ENCODE results near the gene RABAC1.
A peak's percentile ranks its signal among the peaks of the same experiment; 100 is the strongest.

Gene RABAC1

DNA sequence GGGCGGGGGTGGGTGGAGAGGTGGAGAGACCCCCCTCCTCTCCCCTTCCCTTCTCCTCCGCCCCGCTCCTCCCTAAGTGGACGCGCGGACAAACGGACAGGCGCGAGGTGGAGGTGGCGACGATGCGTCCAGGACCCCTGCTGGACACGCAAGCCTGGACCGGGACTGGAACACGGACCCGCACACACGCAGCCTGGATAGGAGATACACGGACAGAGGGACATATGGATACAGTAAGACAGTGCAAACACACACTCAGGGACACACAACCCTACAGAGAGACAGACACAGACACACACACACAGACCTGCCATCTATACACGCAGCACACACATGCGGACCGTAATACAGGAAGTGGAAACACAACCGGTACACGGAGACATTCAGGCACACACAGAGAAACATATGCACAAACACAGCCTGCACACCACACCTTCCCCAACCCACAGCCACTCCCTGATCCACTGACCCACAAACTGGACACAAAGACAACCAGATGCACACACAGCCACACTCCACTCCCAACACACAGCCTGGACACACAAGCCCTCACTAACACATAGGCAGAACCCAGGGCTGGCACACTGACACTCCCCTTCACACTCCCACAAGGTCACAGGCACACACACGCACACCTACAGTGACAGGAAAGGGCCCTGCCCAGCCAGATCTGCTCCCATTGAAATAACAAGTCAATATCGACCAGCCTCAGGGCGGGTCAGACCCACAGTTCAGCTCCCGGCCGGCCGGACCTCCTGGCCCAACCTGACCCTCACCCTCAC, 30.2 kb downstream of the RABAC1 start:
- no peak for DNase-seq (ENCODE audit: low read depth)

DNA sequence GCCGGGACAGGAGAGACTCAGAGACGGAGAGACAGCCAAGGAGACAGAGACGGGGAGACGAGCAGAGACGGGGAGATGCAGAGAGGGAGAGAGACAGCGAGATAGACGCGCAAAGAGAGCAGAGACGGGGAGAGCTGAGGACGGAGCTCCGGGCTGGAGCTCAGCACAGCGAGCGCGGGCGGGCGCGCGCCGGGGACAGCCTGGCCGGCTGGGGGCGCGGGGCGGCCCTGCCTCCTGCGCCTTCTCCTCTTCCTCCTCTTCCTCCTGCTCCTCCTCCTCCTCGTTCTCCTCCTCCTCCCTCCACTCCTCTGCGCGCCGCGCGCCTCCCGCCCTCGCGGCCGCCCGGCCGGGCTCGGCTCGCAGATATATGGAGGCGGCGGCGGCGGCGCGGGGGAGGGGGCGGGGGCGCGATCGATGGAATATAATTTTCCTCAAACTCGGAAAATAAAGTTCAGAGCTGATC, 30.9 kb downstream of the RABAC1 start, which contains the start of gene ERFL:
Gene ERFL (minus strand): TSS at position 229 of the 463 bp plus-strand sequence. CDS start 15,530 bp downstream, outside the sequence.
- DNase-seq (ENCODE audit: low read depth): peak; percentile 33

DNA sequence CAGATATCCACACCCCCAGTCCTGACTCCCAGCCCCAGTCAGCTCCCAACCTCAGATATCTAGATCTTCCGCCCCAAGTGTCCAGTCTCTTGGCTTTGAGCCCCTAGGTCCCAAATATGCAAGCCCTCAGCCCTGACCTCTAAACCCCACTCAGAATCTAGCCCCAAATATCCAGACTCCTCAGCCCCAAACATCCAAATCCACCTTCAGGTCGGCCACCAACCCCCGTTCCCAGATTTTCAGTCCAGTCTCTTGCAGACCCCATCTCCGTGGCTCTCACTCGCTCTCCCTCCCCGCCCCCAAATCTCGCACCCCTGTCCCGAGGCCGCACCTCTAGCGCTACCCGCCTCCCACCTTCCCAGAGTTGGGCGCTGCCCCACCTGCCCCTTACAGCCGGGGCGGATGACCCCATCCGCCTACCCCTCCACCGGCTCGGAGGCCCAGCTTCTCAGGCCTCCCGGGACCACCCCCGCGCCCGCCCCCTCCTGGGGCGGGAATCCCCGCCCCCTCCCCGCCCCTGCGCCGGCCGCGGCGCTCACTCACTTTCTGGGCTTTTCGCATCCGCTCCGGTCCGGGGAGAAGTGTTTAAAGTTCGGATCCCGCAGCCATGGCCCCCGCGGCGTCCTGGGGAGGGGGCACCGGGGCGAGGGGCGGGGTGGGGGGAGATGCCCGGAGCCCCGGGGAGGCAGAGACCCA, 31.5 kb downstream of the RABAC1 start:
- DNase-seq (ENCODE audit: low read depth): peak; percentile 37

DNA sequence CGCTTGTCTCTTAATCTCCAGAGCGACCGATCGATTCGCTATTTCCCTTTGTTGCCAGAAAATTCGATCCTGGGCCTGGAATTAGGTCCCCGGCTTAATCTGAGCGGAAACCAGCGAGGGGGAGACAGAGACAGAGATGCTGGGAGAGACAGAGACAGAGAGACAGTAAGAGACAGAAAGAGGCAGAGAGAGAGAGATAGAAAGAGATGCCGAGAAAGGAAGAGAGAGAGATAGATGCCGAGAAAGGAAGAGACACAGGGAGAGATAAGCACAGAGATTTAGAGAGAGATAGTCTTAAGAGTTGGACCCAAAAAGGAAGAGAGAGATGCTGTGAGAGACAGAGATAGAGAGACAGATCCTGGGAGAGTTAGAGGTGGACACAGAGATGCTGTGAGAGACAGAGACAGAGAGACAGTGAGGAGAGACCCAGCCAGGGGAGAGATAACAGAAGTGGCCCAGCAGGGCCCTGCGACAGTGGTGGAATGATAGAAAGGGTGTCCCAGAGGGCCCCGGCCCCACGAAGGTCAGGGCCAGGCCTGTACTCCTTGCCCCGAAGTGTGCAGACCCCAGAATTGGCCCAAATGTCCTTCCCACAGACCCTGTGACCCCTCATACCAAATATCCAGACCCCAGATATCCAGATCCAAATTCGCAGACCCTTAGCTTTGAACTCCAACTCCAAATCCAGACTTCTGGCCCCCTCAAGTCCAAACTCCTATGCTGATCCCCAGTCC, 32.2 kb downstream of the RABAC1 start:
- no peak for DNase-seq (ENCODE audit: low read depth)

DNA sequence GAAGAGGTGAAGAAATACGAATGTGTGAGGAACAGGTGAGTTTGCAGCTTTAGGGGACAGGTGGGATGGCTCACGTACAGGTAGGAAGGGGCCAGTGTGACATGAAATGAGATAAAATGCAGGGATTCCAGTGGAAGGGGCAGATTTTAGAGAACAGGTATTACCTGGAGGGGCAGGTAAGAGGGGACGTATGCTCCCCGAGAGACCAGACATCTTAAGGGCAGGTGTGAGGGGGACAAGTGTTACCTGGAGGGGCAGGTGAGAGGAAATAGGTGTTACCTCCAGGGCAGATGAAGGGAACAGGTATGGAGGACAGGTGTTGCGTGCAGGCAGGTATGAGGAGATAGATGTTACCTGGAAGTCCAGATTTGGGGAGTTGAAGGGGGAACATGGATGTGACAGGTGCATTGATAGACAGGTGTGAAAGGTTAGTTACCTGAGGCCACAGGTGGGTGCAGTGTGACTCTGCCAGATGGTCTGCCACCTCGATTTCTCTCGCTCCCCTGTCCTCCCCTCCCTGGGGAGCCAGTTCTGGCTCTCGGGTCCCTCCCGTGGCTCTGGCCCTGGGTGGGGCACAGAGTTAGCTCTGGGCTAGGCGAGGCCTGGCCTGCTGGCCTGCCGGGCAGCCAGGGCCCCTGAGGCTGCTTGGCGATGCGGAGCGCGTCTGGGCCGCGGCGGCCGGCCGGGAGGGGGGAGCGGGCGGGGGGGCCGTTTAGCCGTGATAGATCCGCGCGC, 32.9 kb downstream of the RABAC1 start:
- no peak for DNase-seq (ENCODE audit: low read depth)

DNA sequence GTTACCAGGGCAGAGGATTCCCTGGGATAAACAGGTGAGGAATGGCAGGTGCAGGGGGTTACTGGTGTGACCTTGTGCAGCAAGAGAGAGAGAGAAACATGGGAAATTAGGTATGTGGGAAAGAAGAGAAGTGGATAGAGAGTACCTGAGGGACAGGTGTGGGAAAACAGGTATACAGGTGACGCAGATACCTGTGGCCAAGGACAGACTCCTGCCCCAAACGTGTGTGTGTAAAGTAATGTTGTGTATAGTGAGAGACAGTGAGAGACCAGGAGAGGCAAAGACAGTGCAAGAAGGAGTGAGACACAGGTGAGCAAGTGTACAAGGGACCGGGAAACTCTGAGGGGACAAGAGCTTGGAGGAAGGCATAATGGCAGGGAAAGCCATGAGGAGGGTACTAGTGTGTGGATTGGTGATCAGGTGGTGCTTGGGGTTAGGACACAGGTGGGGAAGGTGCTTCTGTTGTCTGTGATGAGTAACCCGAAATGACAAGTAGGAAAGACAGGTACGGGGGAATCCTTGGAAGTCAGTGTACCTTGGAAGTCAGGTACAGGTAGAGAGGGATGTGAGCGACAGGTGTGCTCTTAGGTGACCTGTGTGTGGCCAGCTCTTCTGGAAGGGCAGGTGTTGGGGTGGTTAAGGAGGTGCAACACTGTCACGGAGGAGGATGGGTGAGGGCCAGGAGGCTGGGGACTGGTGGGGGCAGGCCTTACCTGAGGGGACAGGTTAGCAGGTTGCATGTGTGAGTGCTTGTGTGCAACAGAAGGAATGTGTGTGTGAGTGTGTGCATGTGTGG, 33.7 kb downstream of the RABAC1 start:
- no peak for DNase-seq (ENCODE audit: low read depth)

DNA sequence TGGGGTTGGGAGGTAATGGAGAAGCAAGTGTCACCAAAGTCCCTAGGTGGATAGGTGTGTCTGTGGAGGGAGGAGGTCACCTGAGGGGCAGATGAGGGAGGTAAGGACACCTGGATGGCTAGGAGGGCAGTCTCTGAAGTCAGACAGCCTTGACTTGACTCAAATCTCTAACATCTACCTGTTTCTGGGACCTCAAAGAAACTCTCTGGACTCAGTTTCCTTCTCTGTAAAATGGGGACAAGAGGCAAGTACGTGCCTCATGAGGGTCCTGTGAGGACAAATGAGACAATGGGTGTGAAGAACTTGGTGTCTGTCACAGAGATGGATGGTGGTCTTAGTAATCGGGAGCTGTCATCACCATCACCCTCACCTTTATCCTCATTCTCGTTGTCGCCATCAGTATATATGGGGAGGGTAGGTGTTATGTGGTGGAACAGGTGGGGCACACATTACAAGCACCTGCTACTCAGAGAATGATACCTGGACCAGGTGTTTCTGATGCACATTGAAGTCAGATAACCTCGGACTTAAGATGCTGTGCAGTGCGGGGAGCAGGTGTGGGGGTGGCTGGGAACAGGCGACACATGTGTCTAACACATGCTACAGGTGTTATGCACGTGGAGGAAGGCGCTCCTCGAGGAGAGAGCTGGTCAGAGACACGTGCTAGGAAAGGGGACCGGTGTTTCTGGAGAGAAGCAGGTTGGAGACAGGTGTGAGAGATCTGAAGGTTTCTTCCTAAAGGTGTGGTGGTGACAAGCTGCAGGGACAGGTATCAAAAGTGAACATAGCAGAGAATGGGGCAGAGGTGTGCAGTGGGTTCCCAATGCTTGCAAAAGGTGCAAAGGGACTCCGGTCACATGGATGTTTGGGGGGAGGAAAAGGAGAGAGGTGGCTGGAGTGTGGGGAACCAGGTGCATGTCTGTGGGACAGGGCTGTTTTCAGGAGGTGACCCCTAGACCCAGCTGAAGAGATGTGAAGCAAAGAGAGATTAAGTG, 34.7 kb downstream of the RABAC1 start:
- no peak for DNase-seq (ENCODE audit: low read depth)

DNA sequence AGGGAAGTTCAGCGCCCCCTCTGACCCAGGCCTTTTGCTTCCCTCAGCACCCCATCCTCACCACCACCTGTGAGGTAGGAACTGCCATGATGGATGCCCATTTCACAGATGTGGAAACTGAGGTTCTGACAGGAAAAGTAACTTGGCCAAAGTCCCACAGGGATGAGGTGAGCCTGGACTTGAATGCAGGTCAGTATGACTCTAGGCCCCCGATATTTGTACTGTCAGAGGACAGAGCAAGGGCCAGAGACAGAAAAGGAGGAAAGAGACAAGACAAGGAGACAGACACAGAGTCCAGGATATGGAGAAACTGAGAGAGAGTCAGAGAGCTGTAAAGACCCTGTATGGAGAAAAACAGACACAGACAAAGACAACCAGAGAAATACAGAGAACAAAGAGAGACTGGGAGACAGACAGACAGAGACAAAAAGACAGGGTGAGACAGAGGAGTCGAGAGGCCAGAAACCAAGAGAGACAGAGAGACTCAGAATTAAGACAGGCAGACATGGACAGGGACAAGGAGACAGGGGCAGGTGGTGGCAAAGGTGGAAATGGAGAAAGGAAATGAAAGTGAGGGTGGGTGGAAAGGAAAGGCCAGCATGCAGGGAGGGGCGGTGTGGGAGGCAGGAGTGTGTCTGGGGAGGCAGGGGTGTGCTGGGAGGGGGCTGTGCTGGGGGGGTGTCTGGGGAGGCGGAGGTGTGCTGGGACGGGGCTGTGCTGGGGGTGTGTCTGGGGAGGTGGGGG, 35.9 kb downstream of the RABAC1 start:
- DNase-seq (ENCODE audit: low read depth): no peak

DNA sequence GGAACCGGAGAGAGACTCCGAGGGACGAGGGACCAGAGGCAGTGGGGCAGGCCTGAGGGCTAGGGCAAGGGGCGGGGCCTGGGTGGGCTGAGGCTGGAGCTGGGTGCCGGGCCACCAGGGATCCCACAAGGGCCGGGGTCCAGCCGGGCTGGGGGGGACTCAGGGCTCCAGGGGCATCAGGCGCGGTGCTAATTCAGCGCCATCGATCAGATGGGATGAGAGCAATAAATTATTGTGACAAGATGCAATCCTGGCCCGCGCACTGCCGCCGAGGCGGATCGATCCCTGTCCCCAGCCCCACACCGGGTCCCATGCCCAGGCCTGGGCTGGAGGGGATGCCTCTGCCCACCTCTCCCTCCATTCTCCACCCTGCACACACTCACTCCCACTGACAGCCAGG, 36.5 kb downstream of the RABAC1 start:
- no peak for DNase-seq (ENCODE audit: low read depth)

DNA sequence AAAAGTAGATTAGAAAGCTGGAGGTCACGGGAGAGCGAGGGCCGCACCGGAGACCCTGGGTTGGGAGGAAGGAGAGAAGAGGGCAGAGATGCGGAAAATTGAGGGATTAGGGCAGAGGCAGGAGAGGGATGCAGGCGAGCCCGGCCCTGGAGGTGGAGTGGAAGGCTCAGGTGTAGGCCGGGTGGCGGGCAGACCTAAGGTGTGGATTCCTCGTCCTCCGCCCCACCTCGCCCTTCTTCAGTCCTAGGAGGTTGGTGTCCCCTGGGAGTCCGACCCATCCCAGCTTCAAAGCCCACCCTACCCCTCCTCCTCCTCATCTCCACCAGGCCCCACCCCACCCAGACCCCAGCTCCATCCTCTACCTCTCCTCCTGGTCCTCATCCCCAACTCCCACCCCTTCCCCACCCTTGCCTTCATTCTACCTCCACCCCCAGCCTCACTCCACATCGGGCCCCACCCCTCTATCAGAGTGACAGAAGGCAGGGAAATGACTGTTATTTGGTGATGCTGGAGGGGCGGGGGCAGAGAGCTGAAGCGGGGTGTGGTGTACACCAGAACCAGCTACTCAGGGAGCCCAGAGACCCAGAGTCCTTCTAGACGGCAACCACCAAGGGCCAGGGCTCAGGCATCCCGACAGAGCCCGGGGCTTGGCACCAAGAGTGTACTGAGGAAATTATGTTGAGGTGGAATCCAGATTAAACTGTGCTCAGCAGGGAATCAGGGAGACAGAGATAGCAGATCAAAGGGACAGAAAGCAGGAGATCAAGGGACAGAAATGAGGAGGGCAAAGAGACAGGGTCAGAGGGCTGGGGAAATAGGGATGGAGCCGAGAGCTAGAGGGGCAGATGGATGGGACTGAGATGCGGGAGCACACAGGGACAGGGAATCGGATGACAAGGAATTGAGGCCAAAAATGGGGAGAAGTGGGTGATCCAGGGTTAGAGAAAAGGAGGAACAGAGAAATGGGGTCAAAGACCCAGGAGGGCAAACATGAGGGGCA, 37.2 kb downstream of the RABAC1 start:
- no peak for DNase-seq (ENCODE audit: low read depth)

DNA sequence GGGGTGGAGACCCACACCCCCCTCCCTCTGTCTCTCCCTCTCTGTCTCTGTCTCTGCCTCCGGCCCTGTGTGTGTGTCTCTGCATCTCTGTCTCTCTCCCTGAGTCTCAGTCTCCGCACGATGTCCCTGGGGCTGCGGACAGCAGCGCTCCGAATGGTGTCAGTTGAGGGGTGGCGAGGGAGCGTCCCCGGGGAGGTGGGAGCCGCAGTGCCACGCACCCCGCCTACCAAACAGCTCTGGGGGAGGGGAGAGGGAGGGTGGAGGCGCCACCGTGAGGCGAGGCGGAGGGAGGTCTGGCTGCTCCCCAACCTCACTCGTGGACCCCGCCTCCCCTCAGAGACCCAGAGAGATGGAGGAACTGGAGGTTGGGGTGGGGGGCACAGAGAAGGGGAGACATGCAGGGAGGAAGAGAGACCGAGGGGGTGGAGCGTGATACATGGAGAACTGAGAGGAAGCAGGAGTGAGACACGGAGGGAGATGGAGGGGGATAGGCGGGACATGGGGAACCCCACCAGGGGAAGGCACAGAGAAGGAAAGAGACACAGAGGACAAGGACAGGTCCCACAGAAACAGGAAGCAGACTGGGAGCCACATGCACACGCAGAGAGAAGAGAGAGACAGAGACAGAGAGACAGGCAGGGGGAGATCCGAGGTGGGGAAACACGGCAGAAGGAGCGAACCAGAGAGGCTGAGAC, 38.1 kb downstream of the RABAC1 start:
- no peak for DNase-seq (ENCODE audit: low read depth)

DNA sequence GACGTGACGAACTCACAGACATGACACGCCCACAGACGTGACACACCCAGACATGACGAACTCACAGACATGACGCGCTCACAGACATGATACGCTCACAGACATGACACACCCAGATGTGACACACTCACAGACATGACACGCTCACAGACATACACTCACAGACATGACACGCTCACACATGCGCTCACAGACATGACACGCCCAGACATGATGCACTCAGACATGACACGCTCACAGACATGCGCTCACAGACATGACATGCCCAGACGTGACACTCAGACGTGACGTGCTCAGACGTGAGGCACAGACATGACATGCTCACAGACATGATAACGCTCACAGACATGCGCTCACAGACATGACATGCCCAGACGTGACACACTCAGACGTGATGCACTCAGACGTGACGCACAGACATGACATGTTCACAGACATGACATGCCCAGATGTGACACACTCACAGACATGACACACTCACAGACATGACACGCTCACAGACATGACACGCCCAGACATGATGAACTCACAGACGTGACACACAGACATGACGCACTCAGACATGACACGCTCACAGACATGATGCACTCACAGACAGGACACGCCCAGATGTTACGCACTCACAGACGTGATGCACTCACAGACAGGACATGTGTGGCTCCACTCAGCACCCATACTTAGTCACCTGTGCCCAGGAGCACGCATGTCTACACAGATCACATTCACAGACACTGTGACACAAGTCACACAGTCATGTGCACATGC, 39.0 kb downstream of the RABAC1 start:
- no peak for DNase-seq (ENCODE audit: low read depth)

DNA sequence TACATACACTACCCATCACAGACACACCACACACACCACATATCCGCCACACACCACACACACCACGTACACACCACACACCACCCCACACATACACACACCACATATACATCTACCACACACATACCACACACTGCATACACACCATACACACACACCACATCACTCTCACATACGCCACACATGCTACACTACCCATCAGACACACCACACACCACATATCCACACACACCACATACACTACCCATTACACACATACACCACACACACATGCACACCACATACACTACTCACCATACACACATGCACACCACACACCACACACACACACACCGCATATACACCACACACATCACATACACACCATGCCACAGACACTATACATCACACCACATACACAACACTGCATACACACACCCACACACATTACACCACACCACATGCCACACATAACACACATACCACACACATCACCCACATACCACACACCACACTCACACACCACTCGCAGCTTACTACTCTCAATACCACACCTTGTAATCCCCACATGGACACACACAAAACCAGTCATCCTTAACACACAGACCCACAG, 40.4 kb downstream of the RABAC1 start:
- no peak for DNase-seq (ENCODE audit: low read depth)

DNA sequence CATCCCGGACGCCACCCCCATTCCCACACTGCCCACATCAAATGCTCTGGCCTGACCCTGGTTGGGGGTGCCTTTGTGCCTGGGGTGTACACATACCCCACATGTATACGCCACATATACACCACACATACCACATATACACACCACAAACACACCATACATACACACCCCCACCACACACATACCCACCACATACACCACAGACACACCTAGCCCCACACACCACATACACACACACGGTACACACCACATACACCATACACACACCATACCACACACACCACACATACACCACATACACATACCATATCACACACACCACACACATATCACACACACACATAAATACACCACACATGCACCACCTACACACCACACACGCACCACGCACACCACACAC, 41.0 kb downstream of the RABAC1 start:
- no peak for DNase-seq (ENCODE audit: low read depth)

DNA sequence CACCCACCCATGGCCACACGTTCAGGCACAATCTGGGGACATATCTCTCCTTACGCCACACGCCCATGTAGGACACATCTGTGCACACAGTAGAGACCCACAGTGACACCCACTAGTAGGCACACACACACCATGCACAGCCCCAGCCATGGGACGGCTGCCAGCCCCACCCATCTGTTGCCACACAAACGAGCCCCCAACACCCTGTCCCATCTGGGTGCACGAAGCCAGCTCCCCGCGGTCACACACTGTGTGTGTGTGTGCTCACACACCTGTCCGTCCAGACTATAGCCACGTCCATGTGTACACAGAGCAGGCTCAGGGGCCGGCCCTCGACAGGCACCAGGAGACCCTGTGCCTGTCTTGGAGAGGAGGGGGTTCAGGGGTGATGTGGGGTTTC, 41.4 kb downstream of the RABAC1 start:
- DNase-seq (ENCODE audit: low read depth): no peak

DNA sequence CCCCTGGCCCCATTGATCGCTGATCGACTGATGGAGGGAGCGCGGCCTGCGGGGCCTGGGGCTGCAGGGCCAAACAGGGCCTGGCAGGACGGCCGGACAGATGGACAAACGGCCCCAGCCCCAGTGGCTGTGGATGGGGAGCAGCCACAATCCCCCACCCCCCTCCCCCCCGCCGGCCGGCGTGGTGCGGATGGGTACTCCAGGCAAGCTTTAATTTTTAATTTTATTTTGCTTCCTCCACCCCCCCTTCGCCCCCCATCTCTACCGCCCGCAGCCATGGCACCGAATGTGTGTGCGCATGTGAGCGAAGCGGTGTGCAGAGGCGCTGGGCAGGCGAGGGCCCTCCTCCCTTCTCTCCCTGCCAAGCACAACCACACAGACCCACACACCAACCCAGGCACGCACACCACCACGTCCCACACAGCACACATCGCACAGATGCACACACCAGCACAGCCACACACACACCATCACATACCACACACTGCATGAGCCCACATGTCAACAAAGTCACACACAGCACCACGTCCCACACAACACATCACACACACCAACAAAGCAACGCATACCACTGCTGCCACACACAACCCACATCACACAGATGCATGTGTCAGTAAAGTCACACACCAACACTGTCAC, 43.2 kb downstream of the RABAC1 start:
- no peak for DNase-seq (ENCODE audit: low read depth)

All from stimulated activated CD8-positive, alpha-beta memory T cell treated with anti-CD3 and anti-CD28 coated beads, Interleukin-12 subunit alpha, Interleukin-12 subunit beta, amount 100 ng/mL, for 4 hours (primary cell).